HG03135 (cell line): ENCODE measurements around the gene CPEB1.

Source experiments
- ATAC-seq: cut with Tn5 transposase; IDR thresholded peaks from one replicate; pipeline ENCODE4 v1.9.1; 2021; ENCODE audit warnings: mild to moderate bottlenecking, moderate library complexity; ENCODE audit not compliant: unreplicated experiment

The CPEB1 gene

DNA sequence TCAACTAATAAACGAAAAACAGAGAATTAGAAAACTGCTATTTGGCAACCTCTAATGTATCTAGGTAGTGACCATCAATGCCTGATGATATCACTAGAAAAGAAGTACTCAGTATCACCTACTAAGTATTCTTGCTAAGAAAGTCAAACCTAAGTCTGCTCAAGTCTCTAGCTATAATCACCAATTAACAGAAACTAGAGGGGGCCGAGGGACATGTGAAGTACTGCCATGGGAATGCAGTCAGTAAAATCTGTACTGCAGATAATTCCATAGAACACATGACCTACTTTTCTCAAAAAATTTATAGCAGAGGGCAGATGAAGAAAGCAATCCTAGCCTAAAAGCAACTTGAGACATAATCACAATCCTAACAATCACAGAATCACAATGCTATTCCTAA, 51.4 kb downstream of the CPEB1 start:
- no peak for ATAC-seq

DNA sequence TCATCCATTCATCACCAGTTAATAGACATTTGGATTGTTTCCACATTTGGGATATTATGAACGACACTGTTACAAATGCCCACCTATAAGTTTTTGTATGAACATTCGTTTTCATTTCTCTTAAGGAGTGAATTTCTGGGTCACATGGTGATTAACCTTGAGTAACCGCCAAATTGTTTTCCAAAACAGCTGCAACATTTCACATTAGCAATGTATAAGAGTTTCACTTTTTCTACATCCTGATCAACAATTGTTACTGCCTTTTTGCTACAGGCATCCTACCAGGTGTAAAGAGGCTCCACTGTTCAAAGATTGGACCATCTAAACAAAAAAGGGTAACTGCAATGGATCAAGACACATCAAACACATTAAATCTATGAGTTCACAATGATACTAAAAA, 52.0 kb downstream of the CPEB1 start:
- ATAC-seq, result no peak

DNA sequence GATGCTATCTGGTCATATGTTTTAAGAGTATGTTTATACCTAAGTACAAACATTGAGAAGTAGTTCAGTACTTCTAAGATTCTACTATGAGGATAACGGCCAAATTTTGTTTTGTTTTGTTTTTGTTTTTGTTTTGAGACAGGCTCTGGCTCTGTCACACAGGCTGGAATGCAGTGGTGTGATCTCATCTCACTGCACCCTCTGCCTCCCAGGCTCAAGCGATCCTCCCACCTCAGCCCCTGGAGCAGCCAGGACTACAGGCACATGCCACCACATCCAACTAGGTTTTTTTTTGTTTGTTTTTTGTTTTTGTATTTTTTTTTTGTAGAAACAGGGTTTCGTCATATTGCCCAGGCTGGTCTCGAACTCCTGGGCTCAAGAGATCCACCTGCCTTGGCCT, 59.4 kb downstream of the CPEB1 start:
- ATAC-seq, result no peak

DNA sequence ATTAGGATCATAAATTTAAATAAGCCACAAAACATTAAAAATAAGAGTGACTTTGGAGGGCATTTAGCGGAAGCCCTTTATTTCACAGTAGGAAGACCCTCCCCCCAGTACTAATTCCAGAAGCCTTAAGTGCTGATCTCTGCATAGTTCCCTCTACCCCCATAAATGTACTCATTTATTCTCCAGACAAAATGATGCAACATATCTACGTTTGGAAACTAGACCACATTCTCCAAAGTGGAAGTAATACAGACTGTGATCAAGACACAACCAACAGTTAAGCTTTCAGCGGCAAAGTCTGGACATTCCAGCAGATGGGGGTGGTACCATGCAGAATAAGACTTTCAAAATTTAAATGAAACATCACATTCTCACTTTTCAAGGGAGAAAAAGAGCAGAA, 62.1 kb downstream of the CPEB1 start:
- ATAC-seq, result no peak

DNA sequence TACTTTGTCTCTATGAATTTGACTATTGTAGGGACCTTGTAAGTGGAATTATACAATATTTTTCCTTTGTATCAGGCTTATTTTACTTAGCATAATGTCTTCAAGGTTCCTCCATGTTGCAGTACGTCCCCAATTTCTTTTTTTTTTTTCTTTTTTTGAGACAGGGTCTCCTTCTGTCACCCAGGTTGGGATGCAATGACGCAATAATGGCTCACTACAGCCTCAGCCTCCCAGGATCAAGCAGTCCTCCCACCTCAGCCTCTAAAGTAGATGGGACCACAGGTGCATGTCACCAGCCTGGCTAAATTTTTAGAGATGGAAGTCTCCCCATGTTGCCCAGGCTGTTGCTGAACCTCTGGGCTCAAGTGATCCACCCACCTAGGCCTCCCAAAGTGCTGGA, 66.5 kb downstream of the CPEB1 start:
- ATAC-seq, result no peak

DNA sequence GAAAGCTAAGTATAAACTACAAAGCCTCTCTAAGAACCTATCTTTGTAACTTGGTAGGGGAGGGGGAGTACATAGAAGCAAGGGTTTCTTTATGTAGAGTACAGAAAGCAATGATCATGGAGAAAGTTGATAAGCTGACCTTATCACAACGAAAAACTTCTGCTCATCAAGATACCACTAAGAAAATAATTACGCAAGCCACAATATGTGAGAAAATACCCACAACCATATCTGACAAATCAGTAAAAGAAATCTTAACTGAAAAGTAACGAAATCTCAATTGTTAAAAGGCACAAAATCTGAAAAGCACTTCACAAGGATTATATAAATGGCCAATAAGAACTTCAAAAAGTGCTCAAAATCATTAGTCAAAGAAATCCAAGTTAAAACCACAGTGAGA, 71.8 kb downstream of the CPEB1 start:
- no peak for ATAC-seq

DNA sequence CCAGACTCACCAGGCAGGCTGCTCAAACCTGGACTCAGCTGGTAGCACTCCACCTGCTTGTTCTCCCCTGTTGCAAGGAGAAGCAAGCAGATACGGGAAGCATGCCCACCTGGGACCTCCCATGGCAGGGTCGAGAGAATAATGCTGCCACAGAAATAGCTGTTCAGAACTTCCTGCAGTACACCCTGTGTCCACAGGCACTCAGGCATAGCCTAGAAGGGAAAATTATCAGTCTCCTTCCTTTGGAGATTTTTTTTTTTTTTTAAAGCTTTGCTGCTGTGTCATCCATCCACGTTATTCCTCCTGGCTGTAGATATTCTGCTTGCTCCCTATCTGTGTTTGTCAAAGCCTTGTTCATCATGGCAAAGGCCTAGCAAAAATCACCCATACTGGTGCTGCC, 74.2 kb downstream of the CPEB1 start:
- no peak for ATAC-seq

DNA sequence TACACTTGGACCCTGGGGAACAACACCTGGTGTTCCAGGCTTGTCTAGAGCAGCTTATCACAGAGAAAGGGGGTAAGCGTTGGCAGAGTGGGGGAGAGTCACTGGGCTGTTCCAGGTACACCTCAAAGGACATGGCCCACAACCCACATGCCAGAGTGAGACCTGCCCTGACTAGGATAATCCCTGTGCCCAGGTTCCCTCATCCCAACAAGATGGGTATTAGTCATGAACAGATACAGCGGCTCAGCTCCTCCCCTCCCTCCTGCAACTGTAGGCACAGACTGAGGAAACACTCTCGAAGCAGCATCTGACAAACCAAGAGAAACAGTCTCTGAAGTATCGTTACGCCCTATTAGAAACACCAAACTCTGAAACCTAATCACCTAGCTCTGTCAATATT, 74.9 kb downstream of the CPEB1 start:
- no peak for ATAC-seq

DNA sequence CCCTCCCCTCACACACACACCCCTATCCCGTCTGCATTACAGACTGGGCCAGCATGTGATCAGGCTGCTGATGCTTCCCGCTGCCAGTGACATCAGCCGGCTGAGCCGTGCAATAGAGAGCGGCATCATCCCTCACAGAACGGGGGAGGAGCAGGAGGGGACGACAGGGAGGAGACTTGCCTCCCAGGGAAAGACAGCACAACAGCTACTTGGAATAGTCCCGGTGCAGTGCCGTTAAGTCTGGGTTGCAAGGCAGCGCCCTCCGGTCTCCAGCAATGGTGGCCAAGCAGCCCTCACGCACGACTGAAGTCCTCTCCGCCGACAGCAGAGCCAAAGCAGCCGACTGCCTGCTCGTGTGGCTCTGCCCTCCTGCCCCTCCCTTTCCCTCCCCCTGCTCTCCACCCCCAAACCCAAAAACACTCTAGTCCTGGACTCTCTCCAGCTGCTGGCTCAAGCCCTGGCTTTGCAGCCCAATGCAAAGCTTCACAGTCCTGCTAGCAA, 75.4 kb downstream of the CPEB1 start:
- ATAC-seq, result no peak

DNA sequence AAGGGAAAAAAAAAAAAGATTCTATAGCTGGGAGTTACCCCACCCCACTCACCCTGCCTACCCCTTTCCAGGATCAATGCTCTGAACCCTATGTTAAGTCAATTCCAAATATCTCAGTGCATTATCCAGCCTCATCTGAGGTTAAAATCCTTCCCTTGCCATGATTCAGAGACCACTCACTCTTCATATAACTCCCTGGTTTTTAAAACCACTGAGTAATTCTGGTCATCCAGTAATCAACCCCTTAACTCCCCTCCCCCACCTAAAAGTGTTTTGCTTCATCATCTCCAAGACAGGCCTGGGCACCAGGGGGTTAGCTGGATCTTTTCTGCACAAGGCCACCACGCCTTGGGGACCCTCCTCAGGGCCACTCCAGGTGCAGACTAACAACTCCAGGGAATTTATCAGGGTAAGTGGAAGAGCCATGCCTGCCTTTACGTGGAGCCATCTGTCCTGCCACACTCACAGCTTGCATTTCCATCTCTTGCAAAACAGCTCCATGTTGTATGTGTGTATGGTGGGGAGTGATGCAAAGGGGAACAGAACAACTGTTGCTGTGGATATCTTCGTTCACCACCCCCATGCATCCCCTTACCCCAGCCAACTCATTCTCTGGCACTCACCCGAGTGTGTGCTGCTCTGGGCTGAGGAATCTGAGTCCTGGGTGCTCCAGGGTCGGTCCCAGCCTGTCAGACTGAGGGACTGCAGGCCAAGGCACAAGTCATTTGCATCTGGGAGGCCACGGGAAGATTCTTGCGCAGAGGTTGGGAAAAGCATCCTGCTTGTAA, 76.2 kb downstream of the CPEB1 start:
- no peak for ATAC-seq

DNA sequence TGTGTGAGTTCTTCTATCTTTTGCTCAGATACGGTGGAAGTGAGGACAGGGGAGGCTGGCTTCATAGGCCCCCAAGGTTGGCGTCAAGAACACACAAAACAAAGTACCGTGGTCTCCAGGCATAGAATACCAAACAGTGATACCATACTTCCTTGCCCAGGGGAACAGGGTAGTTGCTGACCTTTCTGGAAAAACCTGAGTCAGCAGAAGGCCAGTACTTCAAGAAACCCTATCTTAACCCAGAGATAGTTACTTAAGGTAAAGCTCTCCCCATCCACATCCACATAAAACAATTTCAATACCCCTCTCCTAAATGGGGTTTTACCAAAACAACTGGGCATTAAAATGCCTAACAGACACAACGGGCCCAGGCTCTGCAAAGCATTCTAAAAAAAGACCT, 77.3 kb downstream of the CPEB1 start:
- no peak for ATAC-seq

DNA sequence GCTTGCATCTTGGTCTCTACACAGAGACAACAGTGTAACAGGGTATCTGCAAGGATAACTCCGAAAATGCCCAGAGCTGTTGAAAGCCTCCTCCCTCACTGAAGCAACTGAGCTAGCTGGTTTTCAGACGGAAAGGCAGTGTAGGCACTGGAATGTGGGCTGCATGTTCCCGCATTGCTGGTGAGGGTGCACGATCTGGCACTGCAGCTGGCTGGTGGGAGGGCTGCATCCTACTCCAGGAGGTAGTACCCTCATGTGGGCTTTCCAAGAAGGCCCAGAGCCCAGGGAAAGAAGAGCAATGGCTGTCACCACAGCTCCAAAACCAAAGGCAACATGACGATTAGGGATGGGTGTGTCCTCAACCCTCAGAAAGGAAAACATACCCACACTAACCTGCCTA, 78.2 kb downstream of the CPEB1 start:
- no peak for ATAC-seq

DNA sequence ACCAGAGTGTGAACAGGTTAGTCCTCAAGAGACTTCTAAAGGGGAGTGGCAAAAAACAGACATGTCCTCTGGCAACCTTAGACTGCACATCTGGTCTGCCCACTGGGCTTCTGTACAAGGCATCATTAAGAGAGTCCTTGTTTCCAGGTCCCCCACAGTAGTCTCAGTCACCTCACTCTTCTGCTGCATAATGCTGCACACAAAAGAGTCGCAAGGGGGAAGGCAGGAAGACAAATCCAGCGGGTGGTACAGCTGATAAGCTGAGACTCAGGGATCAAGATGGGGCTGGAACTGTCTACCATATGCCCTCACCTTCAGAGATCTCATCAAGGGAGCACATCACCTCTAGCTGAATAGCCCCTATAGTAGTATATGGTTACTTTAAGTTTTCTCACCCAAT, 79.5 kb downstream of the CPEB1 start:
- ATAC-seq, result no peak

DNA sequence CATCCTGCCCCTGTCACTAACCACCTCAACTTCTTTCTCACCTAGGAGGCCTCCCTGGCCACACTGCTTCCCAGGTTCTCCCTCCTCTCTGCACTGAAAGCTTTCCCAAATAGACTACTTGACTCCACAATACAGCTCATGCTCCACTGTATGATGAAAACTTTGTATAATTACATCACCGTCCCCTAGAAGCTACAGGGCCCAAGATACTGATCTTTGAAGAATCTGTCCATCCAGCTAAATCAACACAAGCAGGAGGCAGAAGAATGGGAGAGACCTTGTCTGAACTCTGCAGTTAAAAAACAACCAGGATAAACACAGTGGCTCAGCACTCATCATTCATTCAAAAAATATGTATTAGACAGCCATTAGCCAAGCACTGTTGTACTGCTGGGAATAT, 80.5 kb downstream of the CPEB1 start:
- ATAC-seq, result no peak

DNA sequence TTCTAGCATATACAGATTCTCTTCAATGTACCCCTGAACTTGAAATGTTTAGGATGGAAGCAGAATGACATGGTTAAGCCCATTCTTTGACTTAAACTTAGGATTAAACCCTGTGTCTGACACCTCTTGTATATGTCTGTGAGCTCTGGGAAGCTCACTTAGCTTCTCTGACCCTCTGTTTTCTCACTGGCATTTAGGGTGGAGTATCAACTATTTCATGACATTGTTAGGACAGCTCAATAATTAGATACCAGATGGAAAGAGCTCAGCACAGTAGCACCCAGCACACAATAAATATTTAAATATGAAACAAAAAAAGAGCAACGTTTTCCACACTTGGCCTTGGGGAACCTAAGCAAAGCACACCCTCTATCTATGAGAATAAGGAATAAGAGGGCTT, 88.7 kb downstream of the CPEB1 start:
- ATAC-seq, result no peak

DNA sequence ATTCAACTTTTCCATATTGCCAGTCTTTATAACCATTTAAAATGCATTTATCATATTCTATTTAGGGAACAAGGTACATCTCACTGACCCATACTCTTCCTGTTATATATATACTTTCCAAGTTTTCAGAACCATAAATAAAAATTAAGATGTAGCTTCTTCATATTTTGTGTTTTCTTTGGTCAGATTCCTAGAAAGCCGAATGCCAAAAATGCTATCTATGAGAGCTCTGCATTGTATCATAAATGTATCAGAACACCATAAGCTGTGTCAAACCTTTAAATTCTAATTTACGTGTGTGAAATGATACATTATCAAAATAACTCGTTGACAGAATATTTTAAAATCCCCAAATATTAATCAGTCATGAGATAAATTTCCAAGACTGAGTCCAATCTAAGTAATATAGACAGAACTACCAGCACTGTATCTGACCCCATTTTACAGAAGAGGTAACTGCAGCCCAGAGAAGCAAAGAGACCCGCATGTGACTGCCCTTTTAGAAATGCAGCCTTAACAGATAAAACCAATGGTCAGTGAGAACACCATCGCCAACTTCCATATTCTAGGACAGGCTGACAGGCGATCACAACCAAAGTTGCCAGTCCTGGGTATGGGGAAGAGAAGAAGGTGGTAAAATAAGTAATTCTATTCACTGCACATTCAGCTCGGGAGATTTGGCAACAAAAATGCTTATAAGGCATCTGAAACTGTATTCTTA, 90.7 kb downstream of the CPEB1 start:
- ATAC-seq, result no peak

DNA sequence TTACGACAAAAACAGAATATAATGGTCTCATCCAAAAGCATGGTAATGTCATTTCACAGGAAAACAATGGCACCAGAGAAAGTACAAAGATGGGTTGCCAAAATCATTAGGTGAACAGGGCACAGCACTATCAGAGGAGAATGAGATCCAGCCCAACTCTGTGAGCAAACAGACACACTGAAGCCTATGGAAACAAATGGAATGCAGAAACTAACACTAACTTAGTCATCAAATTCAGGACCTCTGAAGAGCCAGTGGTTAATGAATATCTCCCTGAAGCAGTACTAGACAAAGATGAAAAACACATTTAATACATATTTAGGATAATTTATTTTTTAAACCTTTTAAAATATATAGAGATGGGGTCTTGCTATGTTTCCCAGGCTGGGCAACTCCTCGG, 92.3 kb downstream of the CPEB1 start:
- ATAC-seq, result no peak

DNA sequence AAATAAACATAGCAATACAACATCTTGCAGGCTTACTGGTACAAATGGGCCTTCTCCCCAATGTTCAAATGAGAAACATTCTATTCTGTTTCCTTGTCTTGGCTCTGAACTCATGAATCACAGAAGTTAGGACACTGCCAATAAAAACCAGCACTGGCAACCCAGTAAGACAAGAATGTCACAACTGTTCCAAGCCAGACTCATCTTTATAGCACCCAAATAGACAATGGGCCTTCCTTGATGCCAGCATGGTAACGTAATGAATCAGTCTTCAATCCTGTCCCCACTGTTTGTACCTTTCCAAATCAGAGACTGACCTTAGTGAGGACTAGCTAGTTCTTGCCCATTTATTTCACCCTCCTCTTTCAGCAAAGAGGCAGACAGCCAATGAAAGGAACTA, 92.8 kb downstream of the CPEB1 start:
- ATAC-seq, result no peak

DNA sequence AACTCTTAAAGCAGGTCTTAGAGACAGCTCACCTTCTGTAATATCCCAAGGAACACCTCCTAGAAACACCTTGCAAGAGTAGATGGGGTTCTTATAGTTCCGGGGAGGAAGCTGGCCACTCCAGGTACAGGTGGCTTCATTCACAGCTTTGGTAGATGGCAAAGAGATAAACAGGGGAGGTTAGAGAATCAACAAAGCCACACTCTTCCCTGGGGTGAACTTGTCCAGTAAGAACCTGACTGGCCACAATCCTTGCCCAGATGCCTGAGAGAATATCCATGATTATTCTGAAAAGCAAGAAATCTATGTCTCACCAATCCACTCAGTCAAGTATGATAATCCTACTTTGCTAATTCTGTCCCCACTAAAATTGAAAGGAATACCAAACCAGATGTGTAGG, 93.3 kb downstream of the CPEB1 start:
- ATAC-seq, result no peak

DNA sequence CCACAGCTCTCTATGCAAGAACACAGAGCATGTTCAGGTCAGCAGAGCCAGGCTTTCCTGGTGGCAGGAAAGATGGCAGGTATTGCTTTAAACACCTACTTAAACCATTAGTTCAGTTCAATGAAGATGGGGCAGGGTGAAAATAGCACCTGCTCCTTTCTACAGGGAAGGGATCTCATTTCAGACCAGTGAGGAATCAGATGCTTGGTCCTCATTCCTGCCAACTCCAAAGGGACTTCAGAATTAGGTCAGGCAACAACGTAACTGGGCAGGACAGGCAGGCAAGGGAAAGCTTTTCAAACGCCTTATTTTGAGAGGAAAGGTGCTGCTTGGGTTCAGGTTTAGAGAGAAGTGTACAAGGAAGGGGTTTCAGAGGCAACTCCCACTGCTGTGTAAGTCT, 94.3 kb downstream of the CPEB1 start:
- ATAC-seq, result no peak

DNA sequence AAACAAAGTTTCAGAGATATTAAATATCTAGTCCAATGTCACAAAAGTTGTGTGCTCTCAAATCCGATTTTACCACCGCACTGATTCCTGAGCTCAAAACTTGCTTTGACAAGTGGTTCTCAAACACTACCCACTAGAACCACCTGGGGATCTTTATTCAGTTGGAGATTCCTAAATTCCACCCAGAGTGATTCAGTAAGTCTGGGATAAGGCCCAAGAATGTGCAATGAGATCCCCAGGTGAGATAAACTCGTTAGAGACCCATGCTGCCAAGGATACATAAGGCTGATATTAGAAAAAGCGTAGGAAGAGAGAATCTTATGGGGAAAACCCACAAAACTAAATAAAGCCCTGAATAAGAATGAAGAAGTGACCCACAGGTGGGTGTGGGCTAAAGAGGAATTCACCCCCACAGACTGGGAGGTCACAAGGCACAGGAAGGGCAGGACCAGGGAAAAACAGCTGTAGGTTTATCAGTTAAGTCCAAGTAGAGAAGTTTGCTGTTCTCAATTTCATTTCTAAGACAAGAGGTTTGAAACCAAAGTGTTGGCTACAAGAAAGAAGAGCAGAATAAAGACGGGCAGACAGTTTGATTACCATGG, 95.4 kb downstream of the CPEB1 start:
- no peak for ATAC-seq

DNA sequence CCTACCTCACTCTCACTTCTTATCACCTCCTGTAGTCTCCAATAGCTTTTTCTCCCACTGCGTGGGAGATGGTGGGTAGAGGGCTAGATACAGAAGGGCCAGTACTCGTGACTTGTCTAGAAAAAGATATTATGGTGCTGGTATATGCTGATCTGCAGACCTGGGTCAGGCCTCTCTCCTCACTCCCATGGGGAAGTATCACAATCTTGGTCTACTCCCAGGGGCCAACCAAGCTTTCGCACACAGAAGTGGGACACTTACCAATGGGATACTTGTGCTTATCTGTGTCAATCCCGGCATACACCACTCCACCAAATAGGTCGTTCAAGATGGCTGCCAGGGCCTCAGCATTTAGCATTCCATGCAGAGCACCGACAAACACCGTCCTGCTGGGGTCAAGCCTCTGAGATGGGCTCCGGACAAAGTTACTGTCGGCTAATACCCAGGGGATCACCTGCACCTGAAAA, 97.9 kb downstream of the CPEB1 start:
- no peak for ATAC-seq
